ENCODE data around the gene TRMT61A.

TRMT61A gene

DNA sequence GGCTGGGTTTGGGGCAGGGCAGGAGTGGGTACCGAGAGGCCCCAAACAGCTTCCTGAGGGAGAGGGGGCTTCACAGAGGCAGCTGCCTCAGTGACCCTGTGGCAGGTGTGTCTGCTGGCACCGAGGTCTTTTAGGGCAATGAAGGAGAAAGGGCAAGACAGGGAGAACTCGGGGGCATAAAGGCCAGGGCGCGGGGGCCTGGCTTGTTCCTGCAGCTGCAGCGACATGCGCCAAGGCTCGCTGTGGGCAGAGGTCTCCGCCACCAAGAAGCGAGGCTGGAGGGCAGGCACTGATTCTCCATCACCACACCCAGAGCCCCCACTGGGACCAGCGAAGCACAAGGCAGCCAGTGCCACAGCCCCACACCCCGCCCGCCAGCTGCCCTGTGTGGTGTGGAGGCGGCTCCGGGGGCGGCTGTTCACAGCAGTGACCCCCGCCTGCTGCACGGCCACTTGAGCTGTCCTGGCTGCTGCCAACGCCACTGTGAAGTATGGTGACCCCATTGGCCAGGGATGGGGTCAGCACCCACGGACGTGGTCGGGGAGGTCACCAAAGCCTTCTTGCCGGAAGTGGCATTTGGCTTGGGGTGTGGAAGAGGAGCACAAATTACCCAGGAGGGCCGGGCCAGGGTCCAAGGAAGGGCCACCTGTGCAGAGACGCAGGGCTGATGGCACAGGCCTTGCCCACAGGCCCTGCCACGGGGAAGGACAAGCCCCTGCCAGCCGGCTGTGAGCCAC lies 17.1 kb downstream of the TRMT61A start:
- in situ Hi-C loops (cut with HindIII; ENCODE audit: low sequenced_read_pairs) = no loop called here

DNA sequence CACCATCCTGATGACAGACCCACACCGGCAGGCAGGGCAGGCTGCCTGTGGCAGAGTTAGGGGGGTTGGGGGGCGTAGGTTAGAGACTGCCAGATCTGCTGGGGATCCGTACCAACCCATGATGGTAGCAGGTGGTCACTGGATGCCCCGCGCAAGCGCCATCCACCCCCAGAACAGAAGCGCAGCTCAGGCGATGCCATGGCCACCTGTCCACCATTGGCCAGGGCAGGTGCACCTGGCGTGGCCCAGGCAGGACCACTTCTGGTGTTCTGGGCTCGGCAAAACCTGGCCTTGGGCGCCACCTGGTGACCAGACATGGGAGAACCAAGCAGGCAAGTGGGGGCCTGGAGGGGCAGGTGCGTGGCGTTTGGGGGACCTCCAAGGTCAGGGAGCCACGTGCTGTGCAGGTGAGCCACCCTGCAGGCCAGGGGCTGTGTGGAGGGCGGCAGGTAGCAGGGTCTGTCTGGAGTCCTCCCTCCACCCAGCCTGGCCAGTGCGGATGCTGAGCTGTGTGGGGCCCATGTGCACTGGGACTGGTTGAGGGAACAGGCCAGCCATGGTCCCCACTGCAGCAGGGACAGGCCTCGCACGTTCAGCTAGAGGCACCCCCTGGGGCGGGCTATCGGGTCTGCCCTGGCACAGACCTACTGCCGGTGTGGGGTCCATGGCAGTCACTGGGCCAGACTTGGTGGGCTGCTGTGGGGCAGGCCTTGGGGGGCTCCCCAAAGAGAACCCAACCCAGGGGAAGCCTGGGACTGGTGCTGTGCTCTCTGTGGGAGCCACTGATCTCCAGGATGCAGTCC lies 17.9 kb downstream of the TRMT61A start:
- in situ Hi-C loops (cut with HindIII; ENCODE audit: low sequenced_read_pairs) = no loop called here

DNA sequence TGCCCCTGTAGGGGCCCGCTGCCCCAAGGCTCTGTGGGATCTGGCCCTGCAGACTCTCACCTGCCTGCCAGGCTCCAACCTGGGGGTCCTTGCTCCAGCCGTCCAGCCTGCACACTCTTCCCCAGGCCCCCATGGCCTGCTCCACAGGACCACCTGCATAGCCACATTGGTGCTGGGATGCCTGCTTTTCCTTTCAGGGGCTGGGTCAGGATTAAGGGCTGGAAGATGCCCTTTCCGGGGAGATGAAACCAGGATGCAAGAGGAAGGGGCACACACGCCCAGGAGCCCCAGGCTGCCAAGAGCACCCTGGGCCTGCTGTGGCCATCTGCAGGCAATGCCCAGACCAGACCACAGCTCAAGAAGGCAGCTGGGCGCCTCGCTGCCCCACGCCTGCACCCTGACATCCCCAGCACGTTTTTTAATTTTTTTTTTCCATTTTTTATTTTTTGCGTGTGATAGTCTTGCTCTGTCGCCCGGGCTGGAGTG lies 18.5 kb downstream of the TRMT61A start:
- in situ Hi-C loops (cut with HindIII; ENCODE audit: low sequenced_read_pairs) = no loop called here

DNA sequence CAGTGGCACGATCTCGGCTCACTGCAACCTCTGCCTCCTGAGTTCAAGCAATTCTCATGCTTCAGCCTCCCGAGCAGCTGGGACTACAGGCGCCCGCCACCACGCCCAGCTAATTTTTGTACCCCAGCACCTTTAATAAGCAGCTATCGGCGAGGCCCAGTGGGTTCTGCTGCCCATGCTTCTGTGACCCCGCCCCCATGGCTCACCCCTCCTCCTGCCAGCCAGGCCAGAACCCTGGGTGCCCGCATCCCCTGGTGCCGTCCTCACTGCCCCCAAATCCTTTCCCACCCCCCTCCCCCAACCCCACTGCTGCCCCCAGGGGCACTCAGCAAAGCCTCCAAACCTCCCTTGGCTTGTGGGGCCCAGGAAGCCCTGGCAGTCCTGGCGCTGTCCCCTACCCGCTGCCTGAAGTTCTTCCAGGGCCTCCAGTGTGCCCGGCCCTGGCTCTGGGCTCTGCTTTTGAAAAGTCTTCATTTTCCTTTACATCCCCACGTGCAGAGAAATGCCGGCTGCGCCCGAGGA lies 19.0 kb downstream of the TRMT61A start:
- in situ Hi-C loops (cut with HindIII; ENCODE audit: low sequenced_read_pairs) = no loop called here

DNA sequence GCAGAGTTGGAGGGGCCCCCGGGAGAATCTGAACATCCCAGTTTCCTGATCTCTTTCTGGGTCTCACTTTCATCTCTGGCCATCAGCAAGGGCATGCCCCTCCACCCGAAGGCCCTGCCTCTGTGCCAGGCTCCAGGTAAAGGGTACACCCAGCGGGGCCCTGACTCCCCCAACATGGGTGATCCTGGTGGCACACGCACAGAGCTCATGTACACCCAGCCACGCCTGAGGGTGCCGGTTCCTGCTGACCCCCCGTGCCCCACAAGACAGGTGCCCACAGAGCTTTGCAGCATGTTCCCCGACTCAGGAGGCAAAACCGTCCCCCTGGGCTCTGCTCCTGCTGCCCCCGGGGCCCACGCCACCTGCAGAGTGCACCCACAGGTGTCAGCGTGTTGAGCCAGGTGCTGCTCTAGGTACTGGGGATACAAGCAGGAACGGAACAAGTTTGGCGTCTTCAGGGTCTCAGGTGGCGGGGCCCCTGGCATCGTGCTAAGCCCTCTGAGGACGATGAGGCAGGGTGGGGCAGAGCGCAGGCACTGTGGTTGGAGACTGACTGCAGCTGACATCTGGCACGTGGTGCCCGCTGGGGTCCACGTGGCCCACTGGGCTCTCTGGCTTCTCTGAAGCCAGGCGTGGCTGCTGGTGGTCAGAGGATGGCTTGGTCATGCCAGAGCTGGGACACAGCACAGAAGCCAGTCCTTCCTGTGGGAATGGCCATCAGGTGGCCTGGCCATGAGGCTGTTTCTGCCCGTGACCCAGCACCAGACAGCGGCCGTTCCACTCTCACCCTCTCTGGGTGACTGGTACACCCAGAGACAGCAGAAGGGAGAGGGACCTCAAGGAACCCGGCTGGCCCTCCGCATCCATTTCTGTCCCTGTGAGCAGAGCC lies 19.7 kb downstream of the TRMT61A start:
- in situ Hi-C loops (cut with HindIII; ENCODE audit: low sequenced_read_pairs) = no loop called here

DNA sequence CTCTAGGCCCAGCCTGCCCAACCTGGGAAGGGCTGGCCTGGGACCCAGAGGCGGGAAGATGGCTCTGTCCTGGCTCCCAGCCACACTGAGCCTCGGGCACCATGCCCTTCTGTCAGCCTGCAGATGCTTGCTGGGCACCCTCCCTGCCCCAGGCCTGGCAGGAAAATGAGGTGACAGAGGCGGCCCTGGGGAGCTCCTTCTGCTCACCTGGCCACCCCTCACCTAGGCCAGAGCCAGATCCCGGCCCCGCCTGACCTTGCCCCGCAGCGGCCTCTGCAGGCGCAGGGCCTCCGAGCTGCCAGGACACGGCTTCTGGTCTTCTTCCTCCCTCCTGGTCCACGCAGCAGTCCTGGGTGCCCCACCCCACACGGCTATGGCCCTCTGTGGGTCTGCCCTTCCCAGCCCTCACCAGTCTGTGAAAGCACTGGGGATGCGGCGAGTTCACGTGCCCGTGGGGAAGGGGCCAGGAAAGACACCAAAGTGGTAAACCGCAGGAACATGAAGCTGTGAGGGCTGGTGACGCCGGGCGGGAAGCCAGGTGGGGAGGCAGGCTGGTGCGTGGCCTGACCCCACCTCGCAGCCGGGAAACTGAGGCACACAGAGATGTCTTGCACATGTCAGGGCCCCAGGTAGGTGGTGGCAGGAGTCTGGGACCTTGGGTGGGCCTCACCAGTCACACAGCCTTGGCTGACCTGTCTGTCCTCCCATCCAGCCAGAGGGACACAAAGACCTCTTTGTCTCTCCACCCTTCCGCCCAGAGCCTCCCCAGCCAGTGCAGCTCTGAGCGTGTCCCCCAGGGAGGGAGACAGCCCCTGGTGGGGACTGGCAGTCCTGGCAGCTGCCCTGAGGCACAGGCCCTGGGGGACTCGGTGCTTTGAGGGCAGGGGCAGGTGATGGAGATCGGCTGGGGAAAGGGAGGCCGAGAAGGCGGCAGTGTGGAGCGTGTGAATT lies 20.6 kb downstream of the TRMT61A start:
- in situ Hi-C loops (cut with HindIII; ENCODE audit: low sequenced_read_pairs) = no loop called here

DNA sequence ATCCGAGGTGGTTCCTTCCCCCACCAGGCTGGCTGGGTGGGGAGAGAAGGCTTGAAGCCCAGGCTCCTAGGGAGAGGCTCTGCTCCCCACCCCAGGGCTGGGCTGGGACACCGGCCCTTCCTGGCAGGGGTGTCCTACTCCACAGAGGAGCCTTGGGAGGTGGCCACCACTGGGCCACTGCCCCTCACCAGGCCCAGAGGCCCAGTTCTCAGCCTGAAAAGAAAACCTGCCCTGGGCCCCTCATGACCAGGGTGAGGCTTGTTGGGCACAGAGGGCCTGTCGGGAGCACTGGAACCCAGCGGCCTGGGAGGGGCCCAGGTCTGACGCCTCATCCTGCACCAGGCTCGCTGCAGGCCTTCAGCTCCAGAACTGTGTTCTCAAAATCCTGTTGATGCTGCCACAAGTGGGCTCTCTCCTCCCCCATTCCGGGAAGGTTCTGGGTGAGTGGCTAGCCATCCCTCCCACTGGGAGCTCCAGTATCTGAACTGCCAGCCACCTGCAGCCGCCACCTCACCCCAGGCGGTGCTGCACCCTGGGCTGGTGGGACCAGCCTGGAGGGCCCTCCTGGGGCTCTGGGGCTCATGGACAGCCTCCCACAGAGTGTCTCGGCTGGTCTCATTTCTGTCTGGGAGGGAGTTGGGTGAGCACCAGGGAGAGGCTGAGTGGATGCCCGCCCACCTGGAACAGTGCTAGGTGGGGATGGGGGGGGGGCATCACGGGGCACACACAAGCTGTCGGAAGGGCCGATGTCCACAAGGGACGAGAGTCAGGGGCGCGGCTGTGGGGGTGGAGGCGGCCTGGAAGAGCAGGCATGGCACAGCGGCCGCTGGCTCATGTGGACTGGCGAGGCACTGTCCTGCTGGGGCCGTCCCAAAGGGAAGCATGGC lies 21.7 kb downstream of the TRMT61A start:
- in situ Hi-C loops (cut with HindIII; ENCODE audit: low sequenced_read_pairs) = no loop called here

DNA sequence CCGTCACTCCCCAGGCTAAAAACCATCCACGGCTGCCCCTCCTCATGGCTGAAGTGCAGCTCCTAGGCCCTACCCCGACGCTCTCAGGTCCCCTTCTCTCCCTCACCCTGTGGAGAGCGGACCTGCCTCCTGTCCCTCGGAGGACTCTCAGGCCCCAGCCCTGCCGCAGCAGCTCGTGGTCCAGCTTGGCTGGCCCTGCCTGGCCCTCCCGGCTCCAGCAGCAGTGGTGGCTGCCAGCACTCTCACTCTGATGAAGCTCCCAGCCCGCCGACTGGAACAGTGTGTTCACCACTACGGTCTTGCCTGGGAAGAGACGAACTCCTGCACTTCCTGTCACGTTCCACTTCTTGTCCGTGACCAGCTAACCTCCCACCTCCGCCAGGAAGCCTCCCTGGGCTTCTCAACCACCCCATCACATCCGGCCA lies 22.4 kb downstream of the TRMT61A start:
- in situ Hi-C loops (cut with HindIII; ENCODE audit: low sequenced_read_pairs) = no loop called here

DNA sequence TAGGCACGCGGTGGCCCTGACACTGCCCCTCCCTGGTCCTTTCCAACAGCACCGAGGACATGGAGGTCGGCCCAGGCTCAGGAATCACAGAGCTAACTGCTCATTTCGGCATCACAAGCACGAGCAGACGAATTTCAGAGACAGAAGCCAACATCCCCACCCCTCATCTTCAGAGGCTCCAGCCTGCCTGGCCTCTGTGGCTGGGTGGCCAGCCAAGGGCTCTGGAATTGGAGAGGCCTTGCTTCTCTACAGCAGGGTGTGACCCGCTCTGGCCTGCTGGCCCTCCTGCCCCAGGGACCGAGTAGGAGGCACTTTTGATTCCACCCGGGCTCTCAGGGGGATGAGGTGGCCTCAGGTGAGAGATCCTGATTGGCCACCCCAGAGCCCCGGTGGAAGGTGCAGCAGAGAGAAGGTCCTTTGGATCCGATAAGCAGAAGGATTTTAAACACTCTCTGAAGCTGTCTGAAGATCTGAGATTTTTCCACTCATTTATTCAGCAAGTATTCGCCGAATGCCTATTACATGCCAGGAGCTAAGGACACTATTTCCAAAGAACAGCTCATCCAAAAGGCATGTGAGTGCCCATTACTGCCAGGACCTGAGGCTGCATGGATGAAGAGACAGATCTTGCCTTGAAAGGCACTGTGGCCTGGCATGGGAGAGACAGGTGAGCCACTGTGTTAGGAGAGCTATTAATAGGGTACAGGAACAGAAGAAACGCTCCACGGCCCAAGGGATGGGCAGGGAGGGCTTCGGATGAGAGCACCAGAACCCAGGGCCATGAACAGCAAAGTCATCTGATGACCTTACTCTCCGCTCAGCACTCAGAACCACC lies 23.2 kb downstream of the TRMT61A start:
- in situ Hi-C loops (cut with HindIII; ENCODE audit: low sequenced_read_pairs) = no loop called here

DNA sequence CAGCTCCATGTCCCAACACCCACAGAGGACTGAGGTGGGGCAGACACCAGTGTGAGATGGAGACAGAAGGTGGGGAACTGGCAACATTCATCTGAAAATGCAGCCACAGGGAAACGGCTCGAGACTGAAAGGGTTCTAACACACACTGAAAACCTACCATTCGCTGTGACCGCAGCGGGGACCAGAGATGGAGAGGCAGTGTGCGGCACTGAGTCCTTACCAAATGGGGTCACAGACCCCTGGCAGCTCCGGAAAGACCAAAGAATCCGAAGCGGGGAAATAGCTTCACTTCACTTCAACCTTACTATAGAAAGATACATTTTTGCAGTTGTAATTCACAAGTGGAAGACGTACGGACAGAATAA lies 23.8 kb downstream of the TRMT61A start:
- in situ Hi-C loops (cut with HindIII; ENCODE audit: low sequenced_read_pairs) = no loop called here

DNA sequence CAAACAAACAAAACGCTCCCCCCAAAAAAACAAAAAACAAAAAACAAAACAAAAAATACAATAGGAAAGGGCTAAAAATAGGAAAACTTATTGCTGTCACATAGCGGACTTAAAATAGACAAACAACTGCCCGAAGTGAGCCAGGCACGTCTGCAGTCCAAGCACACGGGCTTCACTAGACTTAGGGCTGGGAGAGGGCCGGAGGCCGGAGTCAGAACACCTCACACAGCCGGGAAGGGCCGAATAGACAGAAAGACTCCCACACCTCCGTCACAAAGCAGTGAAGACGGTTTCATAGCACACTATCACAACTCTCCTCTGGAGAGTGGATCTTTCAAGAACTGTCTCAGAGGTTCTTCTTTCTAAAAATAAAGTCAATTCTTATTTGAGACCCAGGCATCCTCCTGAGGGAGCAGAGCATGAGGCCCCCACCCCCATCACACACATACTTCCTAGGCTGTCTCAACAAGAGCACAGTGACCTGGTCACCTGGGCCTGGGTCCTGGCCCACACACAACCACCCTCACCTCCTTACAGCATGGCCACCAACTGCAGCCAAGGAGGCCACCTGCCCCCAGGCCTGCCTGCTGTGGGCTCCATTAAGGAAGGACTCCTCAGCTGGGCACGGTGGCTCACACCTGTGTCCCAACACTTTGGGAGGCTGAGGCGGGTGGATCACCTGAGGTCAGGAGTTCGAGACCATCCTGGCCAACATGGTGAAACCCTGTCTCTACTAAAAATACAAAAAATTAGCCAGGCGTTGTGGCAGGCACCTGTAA lies 26.8 kb downstream of the TRMT61A start:
- in situ Hi-C loops (cut with HindIII; ENCODE audit: low sequenced_read_pairs) = no loop called here

DNA sequence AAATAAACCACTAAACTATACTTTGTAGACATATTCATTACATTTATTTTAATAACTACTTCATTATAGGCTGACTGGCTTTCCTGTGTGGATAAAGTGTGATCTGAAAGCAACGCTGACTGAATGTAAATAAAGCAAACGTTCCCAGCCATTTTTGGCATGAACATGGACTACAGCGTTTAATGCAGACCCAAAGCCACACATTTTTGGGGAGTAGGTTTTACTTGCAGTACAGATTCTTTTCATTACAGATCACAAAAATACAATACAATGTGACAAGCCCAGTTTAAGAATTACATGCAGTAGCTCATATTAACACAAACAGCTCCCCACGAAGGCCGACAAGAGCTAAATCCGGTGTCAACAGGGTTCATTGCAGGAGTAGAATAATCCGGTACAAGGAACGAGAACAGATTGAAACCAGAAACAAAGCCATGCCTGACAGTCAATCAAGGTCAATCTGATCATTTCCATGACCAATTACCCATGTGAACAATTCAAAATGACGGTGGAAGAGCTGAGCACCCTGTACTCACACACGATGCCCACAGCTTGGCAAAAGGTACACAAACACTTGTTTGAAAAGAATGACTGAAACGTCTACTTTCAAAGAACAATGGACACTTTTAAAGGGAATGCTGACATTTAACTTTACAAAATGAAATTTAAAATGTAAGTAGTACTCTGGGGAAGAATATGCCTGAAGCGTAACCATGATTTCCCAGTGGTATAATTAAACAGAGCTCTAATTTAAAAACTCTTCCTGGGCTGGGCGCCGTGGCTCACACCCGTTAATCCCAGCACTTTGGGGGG lies 28.2 kb downstream of the TRMT61A start:
- in situ Hi-C loops (cut with HindIII; ENCODE audit: low sequenced_read_pairs) = no loop called here

DNA sequence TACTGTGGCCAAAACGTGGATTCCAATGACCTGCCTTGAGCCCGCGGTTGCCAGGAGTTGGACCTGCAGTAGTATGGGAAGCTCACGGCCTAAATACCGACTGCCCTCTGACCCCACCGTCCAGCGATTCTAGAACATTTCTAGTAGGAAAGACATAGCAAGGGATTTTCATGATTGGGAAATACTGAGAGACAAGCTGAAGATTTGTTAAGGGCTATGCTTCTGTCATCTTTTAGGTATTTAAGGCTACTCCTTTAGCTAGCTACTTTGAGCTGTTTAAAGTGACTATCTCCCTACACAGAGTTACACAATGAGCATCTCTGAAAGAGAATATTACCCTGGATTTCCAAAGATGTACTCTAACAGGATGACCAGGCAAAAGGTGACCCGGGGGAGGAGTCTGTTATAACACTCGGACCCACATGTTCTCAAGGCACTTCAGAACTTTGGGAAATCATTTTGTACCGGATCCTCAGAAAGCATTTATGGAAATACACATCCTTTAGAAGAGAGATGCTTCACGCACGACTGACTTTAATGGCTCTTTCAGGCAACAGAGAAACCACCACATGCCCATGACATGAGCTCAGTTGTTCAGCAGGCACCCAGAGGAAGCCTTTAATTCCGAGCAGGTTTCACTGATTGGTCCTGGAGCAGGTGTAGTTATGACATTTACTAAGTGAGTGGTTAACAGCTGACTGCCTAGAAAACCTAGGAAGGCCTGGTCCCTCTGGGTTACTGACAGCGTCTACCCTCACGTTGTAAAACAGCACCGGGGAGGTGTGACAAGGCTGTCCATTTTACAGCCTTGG lies 29.3 kb downstream of the TRMT61A start:
- in situ Hi-C loops (cut with HindIII; ENCODE audit: low sequenced_read_pairs) = no loop called here

DNA sequence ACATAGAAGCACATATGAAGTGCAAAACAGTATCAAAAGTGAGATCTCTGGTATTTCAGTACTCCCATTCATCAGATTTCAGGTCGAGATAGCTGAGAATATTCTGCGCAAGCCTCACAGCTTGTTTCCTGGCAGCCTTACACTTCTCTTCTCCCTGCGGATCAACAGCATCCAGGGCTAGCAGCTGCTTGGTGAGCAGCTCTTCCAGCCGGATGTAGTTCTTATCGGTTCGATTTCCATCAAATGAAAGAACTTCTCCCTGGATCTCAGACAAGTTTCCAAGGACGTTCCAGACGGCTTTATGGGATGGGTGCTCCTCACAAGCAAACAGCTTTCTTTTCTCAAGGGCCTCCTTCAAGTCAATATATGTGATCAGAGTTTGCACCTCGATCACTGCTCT lies 30.8 kb downstream of the TRMT61A start:
- in situ Hi-C loops (cut with HindIII; ENCODE audit: low sequenced_read_pairs) = no loop called here

DNA sequence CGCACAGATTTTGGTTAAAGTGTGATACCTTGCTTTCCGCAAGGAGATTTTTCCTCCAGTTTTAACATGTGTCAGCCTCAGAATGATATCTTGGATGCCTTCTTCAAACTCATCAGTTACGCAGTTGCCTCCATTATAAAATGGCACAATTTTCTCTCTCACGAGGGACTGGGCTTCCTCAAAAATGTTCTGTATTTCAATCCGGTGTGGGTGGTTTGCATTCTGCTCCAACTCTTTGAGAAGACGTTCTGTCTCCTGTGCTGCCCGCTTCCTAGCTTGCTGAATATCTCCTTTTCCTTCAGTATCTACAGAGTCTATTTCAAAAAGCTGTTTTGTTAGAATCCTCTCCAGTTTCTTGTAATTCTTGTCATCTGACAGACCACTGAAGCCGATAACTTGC lies 31.7 kb downstream of the TRMT61A start:
- in situ Hi-C loops (cut with HindIII; ENCODE audit: low sequenced_read_pairs) = no loop called here

All from DLD1 (cell line).